Bronchial epithelial cell (primary cell): ENCODE results near the gene PCNX1. TPM values are rescaled to one million over a fixed set of nuclear protein-coding genes. Genes with fewer than 3 reads are reported as not detected.
A peak's percentile ranks its signal among the peaks of the same experiment; 100 is the strongest.

Experiments
- DNase-seq: peaks from one replicate; pipeline ENCODE4 v3.0.0-alpha.2; 2010; ENCODE audit warnings: low read depth
- FAIRE-seq: peaks from 2 replicates; lab custom pipeline; 2011; peaks lifted over from hg19 to GRCh38; lab: Jason Lieb, UNC
- H3K27me3 ChIP-seq: 2 replicates; pipeline ENCODE4 v1.5.1; 2011; ENCODE audit warnings: low read length; ENCODE audit not compliant: control insufficient read depth, insufficient read depth
- H3K36me3 ChIP-seq: 2 replicates; pipeline ENCODE4 v1.5.1; 2011; ENCODE audit warnings: low read length; ENCODE audit not compliant: control insufficient read depth, insufficient read depth
- H3K4me3 ChIP-seq: 2 replicates; pipeline ENCODE4 v1.5.1; 2011; ENCODE audit warnings: mild to moderate bottlenecking, low read depth, low read length, control low read depth
- CTCF ChIP-seq: IDR thresholded peaks from 2 replicates; pipeline ENCODE4 v1.5.1; 2011; ENCODE audit warnings: mild to moderate bottlenecking, moderate library complexity, low read length, control low read depth, inconsistent platforms; ENCODE audit not compliant: insufficient read depth, severe bottlenecking
- total RNA-seq: library from RNA; depleted of rRNA; stranded (reverse); fragments of >200 nt; gene quantifications from 2 replicates; pipeline ENCODE4 v1.2.1, GENCODE V29; 2014

PCNX1 gene
- total RNA-seq, 1 donor from 2014 or later, result 24.5 TPM

- Histone ChIP-seq H3K4me3 (no peak overlapping the region), H3K36me3 (peaks cover 6% of the 10 kb centered on the region), H3K27me3 (no peaks in the 10 kb centered on the region)
- TF ChIP-seq CTCF, result no peak
- DNase-seq, result peak; percentile 80
- FAIRE-seq, result no peak
These were observed 162.9 kb downstream of the PCNX1 start for GRCh38 chr14:71070169-71070568.

GRCh38 chr14:71071042-71071441, 163.8 kb downstream of the PCNX1 start:
- DNase-seq, result no peak
- TF ChIP-seq CTCF, result no peak
- H3K27me3 ChIP-seq, result no peaks in the 10 kb centered on the region
- no peak overlapping the region for H3K4me3 ChIP-seq
- H3K36me3 ChIP-seq, result peaks cover 6% of the 10 kb centered on the region
- no peak for FAIRE-seq

- H3K4me3 ChIP-seq, result no peak overlapping the region
These were observed 169.3 kb downstream of the PCNX1 start for GRCh38 chr14:71076462-71077092.

GRCh38 chr14:71078500-71078899, 171.2 kb downstream of the PCNX1 start:
- H3K4me3 ChIP-seq, result no peak overlapping the region
- peaks cover 11% of the 10 kb centered on the region for H3K36me3 ChIP-seq
- no peaks in the 10 kb centered on the region for H3K27me3 ChIP-seq
- no peak for FAIRE-seq
- DNase-seq, result no peak
- TF ChIP-seq CTCF, result no peak

More at GRCh38 chr14:71076462-71077092, 169.3 kb downstream of the PCNX1 start:
- Histone ChIP-seq H3K27me3 (no peaks in the 10 kb centered on the region), H3K36me3 (peaks cover 13% of the 10 kb centered on the region)
- TF ChIP-seq CTCF, result no peak
- FAIRE-seq (no peak), DNase-seq (peak; percentile 45)

- no peak overlapping the region for H3K4me3 ChIP-seq
- FAIRE-seq, result no peak
- H3K36me3 ChIP-seq, result peaks cover 3% of the 10 kb centered on the region
- H3K27me3 ChIP-seq, result no peaks in the 10 kb centered on the region
- no peak for DNase-seq
- TF ChIP-seq CTCF, result no peak
These were observed 179.3 kb downstream of the PCNX1 start for GRCh38 chr14:71086567-71086966.

GRCh38 chr14:71089971-71090370, 182.7 kb downstream of the PCNX1 start:
- Histone ChIP-seq H3K4me3 (no peak overlapping the region), H3K27me3 (no peaks in the 10 kb centered on the region), H3K36me3 (peaks cover 4% of the 10 kb centered on the region)
- FAIRE-seq, result no peak
- DNase-seq, result no peak
- TF ChIP-seq CTCF, result no peak
